Measurements from ENCODE around the gene SFXN2.
"Not testable (repeated sequence)": the region's sequence is repeated elsewhere in the genome, so short reads cannot be mapped to it uniquely, and the experiment has no call there.

The SFXN2 gene

DNA sequence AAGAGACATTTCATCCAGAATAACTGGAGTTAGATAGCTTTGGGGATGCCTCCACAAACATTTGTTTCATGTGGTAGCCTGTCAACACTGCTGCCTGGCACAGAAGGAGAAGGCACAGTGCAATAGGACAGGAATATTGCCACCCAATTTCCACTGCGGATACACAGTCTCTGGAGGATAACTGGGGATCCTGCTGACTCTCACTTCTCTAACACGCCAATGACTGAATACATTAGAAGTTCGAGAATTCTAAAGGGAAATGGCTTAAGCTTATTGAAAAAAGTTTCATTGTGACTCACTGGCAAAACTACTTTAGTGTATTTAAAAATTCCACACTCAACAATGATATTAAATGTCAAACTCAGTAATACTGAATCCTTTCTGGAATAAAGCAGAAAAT is 13.2 kb upstream of the SFXN2 start:
- no peaks in the 10 kb centered on the region for H3K27me3 Mint-ChIP-seq
- peaks cover 16% of the 10 kb centered on the region for H3K4me1 Mint-ChIP-seq (ENCODE audit: low read depth)
- no peak for DNase-seq
- no peak overlapping the region for H3K4me3 Mint-ChIP-seq
- H3K27ac Mint-ChIP-seq, result no peak overlapping the region
- peaks cover 44% of the 10 kb centered on the region for H3K36me3 Mint-ChIP-seq (ENCODE audit: low read depth)
- H3K9me3 Mint-ChIP-seq, result no peaks in the 10 kb centered on the region

- no peak for DNase-seq
Measured at GRCh38 chr10:102701796-102702195, 12.6 kb upstream of the SFXN2 start.

DNA sequence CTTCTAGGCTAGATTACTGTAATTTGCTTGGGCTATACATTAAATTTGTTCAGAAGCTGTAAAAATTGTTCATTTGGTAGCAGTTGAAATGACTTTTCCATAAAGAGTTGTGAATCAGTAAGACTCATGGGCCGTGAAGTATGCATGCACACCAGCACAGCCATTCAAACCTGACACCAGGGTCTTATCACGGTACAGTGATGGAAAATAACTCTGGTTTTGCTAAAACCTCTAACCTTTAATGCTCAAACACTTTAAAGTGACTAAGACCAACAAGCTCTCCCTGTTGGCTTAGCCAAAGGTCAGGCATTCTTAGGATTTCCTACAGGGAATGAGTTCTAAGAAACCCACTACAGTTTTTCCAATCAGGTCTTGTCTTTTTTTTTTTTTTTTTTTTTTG is 11.7 kb upstream of the SFXN2 start:
- Mint-ChIP-seq H3K9me3 (no peaks in the 10 kb centered on the region), H3K36me3 (ENCODE audit: low read depth) (peaks cover 32% of the 10 kb centered on the region), H3K4me3 (no peak overlapping the region), H3K27ac (no peak overlapping the region), H3K4me1 (ENCODE audit: low read depth) (peaks cover 20% of the 10 kb centered on the region), H3K27me3 (no peaks in the 10 kb centered on the region)
- DNase-seq, result no peak

More at GRCh38 chr10:102701796-102702195, 12.6 kb upstream of the SFXN2 start:
- Mint-ChIP-seq H3K4me3 (no peak overlapping the region), H3K4me1 (ENCODE audit: low read depth) (peaks cover 18% of the 10 kb centered on the region), H3K27ac (no peak overlapping the region), H3K27me3 (no peaks in the 10 kb centered on the region), H3K36me3 (ENCODE audit: low read depth) (peaks cover 39% of the 10 kb centered on the region), H3K9me3 (no peaks in the 10 kb centered on the region)

GRCh38 chr10:102704915-102705314 is 9.5 kb upstream of the SFXN2 start:
- H3K27ac Mint-ChIP-seq, result peak overlapping the region; percentile 78
- H3K27me3 Mint-ChIP-seq, result no peaks in the 10 kb centered on the region
- H3K4me1 Mint-ChIP-seq (ENCODE audit: low read depth), result peaks cover 23% of the 10 kb centered on the region
- no peaks in the 10 kb centered on the region for H3K9me3 Mint-ChIP-seq
- peaks cover 11% of the 10 kb centered on the region for H3K36me3 Mint-ChIP-seq (ENCODE audit: low read depth)
- DNase-seq, result no peak
- H3K4me3 Mint-ChIP-seq, result no peak overlapping the region

DNA sequence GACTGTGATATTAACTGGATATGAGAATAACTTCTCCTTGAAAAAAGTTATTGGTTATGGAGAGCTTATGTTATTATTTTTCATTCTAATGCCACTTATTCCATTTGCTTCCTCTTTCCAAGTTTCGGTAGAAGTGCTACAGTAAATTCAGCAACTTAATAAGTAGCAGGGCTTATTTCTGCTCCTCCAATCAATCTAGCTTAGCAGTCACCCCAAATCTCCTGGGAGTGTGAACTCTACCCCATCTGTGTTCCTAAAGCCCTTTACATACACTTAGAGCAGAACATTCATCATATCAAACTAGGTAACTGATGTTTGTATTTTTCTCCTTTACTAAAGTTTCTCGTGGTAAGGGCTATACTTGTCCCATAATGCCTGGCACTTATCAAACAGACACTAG is 8.9 kb upstream of the SFXN2 start:
- Mint-ChIP-seq H3K9me3 (no peaks in the 10 kb centered on the region), H3K27me3 (no peaks in the 10 kb centered on the region), H3K36me3 (ENCODE audit: low read depth) (peaks cover 10% of the 10 kb centered on the region), H3K4me1 (ENCODE audit: low read depth) (peaks cover 29% of the 10 kb centered on the region), H3K27ac (no peak overlapping the region), H3K4me3 (no peak overlapping the region)
- DNase-seq, result no peak

- peak overlapping the region; percentile 92 for H3K27ac Mint-ChIP-seq
- H3K9me3 Mint-ChIP-seq, result no peaks in the 10 kb centered on the region
- H3K4me3 Mint-ChIP-seq, result no peak overlapping the region
- no peaks in the 10 kb centered on the region for H3K27me3 Mint-ChIP-seq
- H3K36me3 Mint-ChIP-seq (ENCODE audit: low read depth), result peaks cover 22% of the 10 kb centered on the region
- DNase-seq, result no peak
- peaks cover 46% of the 10 kb centered on the region for H3K4me1 Mint-ChIP-seq (ENCODE audit: low read depth)
Measured at GRCh38 chr10:102710609-102711008, 3.8 kb upstream of the SFXN2 start.

GRCh38 chr10:102712089-102712488 is 2.3 kb upstream of the SFXN2 start:
- peak overlapping the region; percentile 85 for H3K4me3 Mint-ChIP-seq
- no peaks in the 10 kb centered on the region for H3K9me3 Mint-ChIP-seq
- H3K4me1 Mint-ChIP-seq (ENCODE audit: low read depth), result peaks cover 56% of the 10 kb centered on the region
- peaks cover 35% of the 10 kb centered on the region for H3K36me3 Mint-ChIP-seq (ENCODE audit: low read depth)
- H3K27ac Mint-ChIP-seq, result peak overlapping the region; percentile 86
- no peaks in the 10 kb centered on the region for H3K27me3 Mint-ChIP-seq
- DNase-seq, result no peak

DNA sequence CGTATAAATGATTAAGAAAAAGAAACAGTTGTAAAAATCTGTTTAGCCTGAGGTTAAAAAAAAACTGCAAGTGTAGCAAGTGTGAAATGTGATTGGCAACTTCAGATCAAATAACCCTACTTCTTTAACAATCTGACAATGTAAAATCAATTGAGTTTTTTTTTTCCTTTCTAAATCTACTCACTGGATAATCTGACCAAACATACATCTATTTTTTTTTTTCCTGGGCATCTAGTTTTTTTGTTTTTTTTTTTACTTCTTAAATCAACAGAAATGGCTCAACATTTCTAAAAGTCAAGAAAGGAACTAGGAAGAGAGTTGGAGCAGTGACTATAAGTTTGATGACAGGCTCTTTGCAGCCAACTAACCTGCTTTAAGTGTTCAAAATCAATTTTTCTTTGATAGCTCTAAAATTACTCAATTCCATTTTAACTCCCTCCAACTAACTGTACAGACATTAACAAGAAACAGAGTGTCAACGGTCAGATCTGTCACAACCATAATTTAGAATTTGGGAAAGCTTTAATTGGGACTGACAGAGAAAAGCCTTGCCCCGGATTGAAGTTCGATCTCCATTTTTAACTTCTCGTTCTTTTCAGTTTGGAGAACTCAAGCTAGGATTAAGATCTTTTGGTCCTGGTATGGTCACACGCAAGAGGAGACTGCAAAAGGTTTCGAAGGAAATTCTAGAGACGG is 1.4 kb upstream of the SFXN2 start:
- Mint-ChIP-seq H3K27me3 (no peaks in the 10 kb centered on the region), H3K4me1 (ENCODE audit: low read depth) (peaks cover 61% of the 10 kb centered on the region), H3K4me3 (peak overlapping the region; percentile 85), H3K27ac (peak overlapping the region; percentile 92), H3K9me3 (no peaks in the 10 kb centered on the region), H3K36me3 (ENCODE audit: low read depth) (peaks cover 44% of the 10 kb centered on the region)
- DNase-seq, result no peak

GRCh38 chr10:102713539-102713813 is 960 bp upstream of the SFXN2 start:
- Mint-ChIP-seq H3K36me3 (ENCODE audit: low read depth) (peaks cover 49% of the 10 kb centered on the region), H3K4me1 (ENCODE audit: low read depth) (peaks cover 63% of the 10 kb centered on the region), H3K9me3 (no peaks in the 10 kb centered on the region), H3K27ac (peak overlapping the region; percentile 92), H3K27me3 (no peaks in the 10 kb centered on the region), H3K4me3 (peak overlapping the region; percentile 85)
- DNase-seq, result no peak

DNA sequence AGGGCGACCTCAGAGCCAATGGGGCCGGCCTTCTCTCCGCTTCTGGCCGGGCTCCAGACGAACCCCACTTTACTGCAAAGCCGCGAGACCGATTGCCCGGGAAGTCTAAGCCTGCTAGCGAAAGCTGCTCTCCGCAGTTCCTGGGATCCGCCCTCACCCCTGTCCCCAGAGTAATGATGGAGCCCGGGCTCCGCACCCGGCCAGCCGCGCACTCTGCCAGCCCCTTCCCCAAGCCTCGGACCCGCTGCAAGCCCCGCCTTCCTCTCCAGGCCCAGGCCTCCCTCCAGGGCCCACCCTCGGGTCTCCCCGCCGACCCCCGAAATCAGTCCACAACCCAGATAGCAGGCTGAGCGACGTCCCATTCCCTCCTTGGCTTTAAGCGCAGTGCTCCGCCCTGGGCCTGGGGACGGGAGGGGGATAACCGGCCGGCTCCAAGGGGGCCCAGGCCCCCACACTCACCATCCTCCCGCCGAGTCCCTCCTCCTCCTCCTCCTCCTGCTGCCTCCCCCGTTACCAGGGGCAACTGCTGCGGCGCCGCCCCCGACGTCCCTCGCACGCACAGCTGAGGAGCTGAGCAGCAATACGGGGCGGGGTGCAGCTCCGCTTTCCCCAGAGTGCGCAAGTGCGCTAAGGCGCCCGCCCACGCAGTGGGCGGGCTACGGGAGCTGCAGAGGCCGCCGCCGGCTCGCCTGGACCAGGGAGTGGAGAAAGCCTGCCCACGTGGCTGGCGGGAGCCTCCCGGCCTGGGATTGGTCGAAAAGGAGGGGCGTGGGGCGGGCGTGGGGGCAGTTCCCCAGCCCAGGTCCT is 419 bp upstream of the SFXN2 start, which contains the start of gene ARL3:
TSS of gene ARL3 (minus strand) at position 584 of the 807 bp plus-strand sequence. CDS start at position 462, 122 bp downstream.
- Mint-ChIP-seq H3K4me3 (peak within 1 kb of the TSS; percentile 85), H3K27me3 (no peaks in the 10 kb centered on the region), H3K36me3 (ENCODE audit: low read depth) (peaks cover 53% of the 10 kb centered on the region), H3K4me1 (ENCODE audit: low read depth) (peaks cover 66% of the 10 kb centered on the region), H3K27ac (peak within 1 kb of the TSS; percentile 93), H3K9me3 (no peaks in the 10 kb centered on the region)
- DNase-seq, result peak; percentile 98

- peaks cover 66% of the 10 kb centered on the region for H3K4me1 Mint-ChIP-seq (ENCODE audit: low read depth)
- no peak for DNase-seq
- H3K9me3 Mint-ChIP-seq, result no peaks in the 10 kb centered on the region
- H3K4me3 Mint-ChIP-seq, result peak overlapping the region; percentile 85
- no peaks in the 10 kb centered on the region for H3K27me3 Mint-ChIP-seq
- H3K36me3 Mint-ChIP-seq (ENCODE audit: low read depth), result peaks cover 67% of the 10 kb centered on the region
- H3K27ac Mint-ChIP-seq, result peak overlapping the region; percentile 74
Measured at GRCh38 chr10:102715880-102716279, 1.4 kb downstream of the SFXN2 start.

- peak overlapping the region; percentile 85 for H3K4me3 Mint-ChIP-seq
- not testable (repeated sequence) for H3K27me3 Mint-ChIP-seq, DNase-seq, H3K9me3 Mint-ChIP-seq, H3K27ac Mint-ChIP-seq
- peaks cover 71% of the 10 kb centered on the region for H3K36me3 Mint-ChIP-seq (ENCODE audit: low read depth)
- H3K4me1 Mint-ChIP-seq (ENCODE audit: low read depth), result peaks cover 63% of the 10 kb centered on the region
Measured at GRCh38 chr10:102716900-102717565, 2.6 kb downstream of the SFXN2 start.

- no peaks in the 10 kb centered on the region for H3K27me3 Mint-ChIP-seq
- H3K4me1 Mint-ChIP-seq (ENCODE audit: low read depth), result peaks cover 54% of the 10 kb centered on the region
- peaks cover 78% of the 10 kb centered on the region for H3K36me3 Mint-ChIP-seq (ENCODE audit: low read depth)
- no peak for DNase-seq
- no peaks in the 10 kb centered on the region for H3K9me3 Mint-ChIP-seq
- no peak overlapping the region for H3K4me3 Mint-ChIP-seq
- H3K27ac Mint-ChIP-seq, result peak overlapping the region; percentile 24
Measured at GRCh38 chr10:102718220-102718619, 3.8 kb downstream of the SFXN2 start.

DNA sequence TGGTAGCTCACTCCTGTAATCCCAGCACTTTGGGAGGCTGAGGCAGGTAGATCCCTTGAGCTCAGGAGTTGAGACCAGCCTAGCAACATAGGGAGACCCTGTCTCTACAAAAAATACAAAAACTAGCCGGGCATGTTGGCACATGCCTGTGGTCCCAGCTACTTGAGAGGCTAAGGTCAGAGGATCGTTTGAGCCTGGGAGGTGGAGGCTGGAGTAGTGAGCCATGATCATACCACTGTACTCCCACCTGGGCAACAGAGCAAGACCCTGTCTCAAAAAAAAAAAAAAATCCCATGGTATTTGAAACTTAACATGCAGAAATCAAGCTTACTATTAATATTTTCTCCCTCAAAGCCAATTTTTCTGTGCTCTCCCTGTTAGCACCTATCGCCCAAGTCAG is 5.9 kb downstream of the SFXN2 start:
- Mint-ChIP-seq H3K27ac (no peak overlapping the region), H3K4me3 (no peak overlapping the region), H3K36me3 (ENCODE audit: low read depth) (peaks cover 79% of the 10 kb centered on the region), H3K9me3 (no peaks in the 10 kb centered on the region), H3K27me3 (no peaks in the 10 kb centered on the region), H3K4me1 (ENCODE audit: low read depth) (peaks cover 53% of the 10 kb centered on the region)
- DNase-seq, result no peak
